ENCODE data around the gene TMCO1.
"Not testable (repeated sequence)": the region's sequence is repeated elsewhere in the genome, so short reads cannot be mapped to it uniquely, and the experiment has no call there.

TMCO1 gene

DNA sequence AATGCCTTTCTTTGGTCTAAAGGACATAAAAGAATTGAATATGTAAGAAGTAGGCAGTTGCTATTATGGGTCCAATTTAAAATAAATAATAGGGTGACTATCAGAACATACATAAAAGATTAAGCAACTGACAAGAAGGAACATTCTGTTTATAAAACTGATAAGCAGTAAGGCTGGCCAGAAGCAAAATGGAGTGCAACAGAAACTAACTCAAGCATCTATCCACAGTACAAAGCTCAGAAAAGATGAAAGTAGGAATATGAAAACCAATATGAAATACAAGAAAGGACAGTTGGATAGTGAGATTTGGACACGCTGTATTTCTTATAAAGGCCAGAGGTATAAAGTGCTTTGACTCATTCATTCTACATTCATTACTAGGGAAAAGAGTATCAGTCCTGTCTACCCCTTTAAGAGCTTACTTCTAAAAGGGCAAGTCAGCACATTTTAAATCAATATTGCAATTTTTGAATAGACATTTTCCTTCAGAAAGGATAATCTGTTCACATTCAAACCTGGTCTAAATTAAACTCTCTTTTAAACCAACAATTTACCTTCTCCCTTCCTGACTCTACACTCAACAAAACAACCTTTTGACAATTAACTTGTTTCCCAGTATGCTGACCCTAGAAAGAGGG, 84.7 kb downstream of the TMCO1 start:
- DNase-seq: no peak

GRCh38 chr1:165680773-165681172, 87.9 kb downstream of the TMCO1 start:
- DNase-seq: not testable (repeated sequence)

DNA sequence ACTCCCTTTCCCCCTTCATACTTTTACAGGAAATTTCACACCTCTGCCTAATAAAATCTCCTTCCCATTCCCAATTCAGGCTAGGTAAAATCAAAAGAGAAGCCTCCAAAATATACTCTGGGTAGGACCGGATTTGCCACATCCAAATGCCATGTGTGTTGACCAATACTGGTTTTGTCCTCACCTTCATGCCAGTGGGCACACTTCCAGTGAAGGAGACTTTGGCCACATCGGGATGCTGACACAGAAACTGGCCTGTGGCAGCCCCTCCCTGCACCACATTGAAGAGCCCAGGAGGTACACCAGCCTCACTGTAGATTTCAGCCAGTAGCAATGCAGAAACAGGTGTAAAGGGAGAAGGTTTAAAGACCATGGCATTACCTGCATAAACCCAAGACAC, 88.4 kb downstream of the TMCO1 start:
- no peak for DNase-seq

DNA sequence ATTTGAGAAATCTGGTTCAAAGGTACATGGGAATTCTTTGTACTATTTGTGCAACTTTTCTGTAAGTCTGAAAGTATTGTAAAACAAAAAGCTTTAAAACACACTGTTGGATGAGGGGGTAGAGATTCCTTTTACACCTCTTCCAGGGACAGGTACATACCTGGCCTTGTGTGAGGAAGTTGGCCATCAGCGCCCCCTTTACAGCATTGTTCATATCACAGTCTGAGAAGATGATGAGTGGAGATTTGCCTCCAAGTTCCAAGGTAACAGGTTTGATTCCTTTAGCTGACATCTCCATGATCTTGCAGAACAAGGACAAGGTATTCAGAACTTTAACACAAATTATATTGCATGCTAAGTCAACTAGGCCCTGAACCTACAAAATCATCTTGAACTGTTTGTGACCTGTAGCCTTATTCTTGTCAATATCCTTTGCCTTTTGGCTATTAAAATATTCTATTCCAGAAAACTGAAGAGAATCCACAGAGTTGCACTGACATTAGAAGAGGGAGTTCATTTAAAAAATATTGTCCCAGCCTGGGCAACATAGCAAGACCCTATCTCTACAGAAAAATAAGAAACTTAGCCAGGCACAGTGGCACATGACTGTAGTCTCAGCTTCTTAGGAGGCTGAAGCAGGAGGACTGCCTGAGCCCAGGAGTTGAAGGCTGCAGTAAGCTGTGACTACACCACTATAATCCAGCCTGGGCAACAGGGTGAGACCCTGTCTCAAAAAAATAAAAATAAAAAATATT, 89.2 kb downstream of the TMCO1 start:
- DNase-seq: no peak

DNA sequence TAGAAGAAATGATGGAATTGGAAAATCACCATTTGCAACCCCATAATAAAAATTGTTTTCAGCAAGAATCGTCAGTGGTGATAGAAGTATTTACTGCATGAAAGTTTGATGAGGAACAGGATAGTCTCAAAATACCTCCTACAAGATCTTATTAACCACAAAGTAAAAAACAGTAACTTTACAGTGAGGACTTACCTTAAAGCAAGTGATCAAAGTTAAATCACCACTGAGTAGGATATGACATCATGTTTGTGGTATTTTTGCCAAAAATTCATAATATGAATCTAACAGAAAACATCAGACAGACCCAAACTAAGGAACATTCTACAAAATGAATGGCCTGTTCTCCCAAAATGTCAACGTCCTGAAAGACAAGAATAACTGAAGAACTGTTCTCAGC, 90.2 kb downstream of the TMCO1 start:
- no peak for DNase-seq
